NCI-H2196 treated with DMSO at 0.1 percent for 48 hours (cell line): Measurements from ENCODE around the gene DRICH1.
"Not testable (repeated sequence)": the region's sequence is repeated elsewhere in the genome, so short reads cannot be mapped to it uniquely, and the experiment has no call there.

Experiments used
- DNase-seq: peaks from one replicate; lab custom pipeline; 2025; ENCODE audit not compliant: unreplicated experiment; lab: John Stamatoyannopoulos, UW

Gene DRICH1

GRCh38 chr22:23569716-23570115 lies 62.4 kb downstream of the DRICH1 start:
- DNase-seq, result no peak

GRCh38 chr22:23569291-23569690 lies 62.8 kb downstream of the DRICH1 start:
- DNase-seq, result no peak

DNA sequence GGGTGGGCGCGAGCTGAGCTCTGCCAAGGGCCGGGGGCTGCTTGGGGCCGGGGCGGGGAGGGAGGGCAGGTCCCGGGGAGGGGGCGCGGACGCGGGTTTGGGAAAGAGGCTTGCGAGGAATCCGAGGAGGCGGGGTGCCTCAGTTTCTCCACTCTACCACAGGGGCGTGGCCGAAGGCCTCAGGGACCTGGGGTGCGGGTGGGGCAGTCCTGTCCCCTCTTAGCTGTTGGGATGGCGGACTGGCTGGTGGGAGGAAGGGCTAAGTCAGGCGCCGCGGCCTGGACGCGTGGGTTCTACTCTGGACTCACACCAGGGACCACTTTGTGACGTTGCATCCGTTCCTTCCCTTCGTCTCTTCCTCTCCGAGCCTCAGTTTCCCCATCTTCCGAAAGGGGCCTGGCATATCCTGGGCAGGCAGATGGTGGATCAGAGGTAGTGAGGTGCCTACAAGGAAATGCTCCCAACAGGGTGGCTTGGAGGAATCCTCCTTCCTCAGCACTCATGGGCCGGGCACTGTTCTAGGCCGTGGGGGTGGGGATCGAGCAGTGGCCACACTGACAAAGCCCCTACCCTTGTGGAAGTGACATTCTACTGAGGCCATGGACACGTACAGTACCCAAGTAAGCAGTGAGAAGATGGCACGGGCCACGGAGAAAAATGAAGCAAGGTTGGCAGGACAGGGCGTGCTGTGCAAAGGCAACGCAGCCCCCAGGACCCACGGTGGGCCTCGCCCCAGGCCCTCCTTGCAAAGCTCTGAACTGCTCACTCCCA lies 65.2 kb downstream of the DRICH1 start:
- DNase-seq, result no peak

- DNase-seq, result no peak
Observed at GRCh38 chr22:23565915-23566704, 66.0 kb downstream of the DRICH1 start.

DNA sequence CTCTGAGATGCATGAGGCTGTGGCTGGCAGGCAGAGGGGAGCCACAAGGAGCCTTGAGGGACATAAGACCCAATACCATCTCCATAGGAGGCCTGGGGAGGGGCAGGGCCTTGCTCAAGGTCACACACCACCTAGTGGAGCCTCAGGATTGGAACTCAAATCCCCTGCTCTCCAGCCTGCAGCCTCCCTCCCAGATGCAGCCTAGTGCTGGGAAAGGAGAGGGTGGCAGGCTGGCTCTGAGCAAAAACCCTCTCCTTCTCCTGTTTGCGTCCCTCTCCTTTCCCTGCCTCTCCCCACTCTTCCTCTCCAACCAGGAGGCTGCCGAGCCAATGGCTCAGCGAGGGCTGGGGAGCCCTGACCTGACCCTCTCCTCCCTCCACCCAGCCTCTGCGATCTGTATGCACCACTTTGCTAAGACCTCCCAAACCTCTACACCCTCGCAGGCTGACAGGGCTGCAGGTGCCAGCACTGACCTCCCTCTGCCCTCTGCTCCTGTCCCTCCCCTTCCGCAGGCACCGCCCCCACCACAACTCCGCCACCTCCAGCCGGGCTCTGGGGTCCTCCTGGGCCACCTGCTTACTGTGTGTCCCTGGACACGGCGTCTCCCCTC lies 66.7 kb downstream of the DRICH1 start:
- no peak for DNase-seq

- DNase-seq, result no peak
Observed at GRCh38 chr22:23564276-23564675, 67.8 kb downstream of the DRICH1 start.

GRCh38 chr22:23563111-23563510 lies 69.0 kb downstream of the DRICH1 start:
- no peak for DNase-seq

DNA sequence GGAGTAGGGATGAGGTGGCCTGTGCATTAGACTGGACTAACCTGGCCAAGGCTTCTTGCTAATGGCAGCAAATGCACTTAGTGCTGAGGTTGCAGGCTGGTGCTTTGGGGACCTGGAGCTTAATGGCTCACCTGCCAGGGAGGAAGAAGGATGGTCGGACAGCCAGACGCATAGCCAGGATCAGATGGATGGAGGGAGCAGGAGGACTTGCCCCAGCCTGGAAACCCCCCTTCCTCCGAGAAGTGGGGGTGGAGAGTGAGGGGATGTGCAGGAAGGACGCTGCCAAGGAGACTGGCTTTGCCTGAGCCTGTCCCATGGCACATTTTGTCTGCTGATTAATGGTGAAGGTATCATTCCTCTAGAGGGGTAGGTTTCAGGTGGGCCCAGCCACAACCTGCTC lies 69.9 kb downstream of the DRICH1 start:
- no peak for DNase-seq

DNA sequence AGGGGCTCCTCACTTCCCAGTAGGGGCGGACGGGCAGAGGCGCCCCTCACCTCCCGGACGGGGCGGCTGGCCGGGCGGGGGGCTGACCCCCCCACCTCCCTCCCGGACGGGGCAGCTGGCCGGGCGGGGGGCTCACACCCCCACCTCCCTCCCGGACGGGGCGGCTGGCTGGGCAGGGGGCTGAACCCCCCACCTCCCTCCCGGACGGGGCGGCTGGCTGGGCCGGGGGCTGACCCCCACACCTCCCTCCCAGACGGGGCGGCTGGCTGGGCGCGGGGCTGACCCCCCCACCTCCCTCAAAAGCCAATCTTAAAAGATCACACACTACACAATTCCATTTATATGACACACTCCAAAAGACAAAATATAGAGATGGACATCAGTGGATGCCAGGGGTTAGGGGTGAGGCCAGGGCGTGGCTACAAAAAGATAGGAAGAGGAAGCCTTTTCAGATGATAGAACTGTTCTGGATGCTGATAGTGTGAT lies 71.1 kb downstream of the DRICH1 start:
- DNase-seq, result not testable (repeated sequence)

- DNase-seq, result not testable (repeated sequence)
Observed at GRCh38 chr22:23560215-23560614, 71.9 kb downstream of the DRICH1 start.
